ENCODE results near the gene JADE2.
"Not testable (repeated sequence)": the region's sequence is repeated elsewhere in the genome, so short reads cannot be mapped to it uniquely, and the experiment has no call there.

- not testable (repeated sequence) for TF ChIP-seq POLR2A, EP300 (IDR thresholded peaks at IDR 0.05)
Measured at GRCh38 chr5:134516984-134517383, 8.5 kb upstream of the JADE2 start.

Data from sigmoid colon (tissue), 4 donors.